Peyer's patch (tissue), 4 donors: ENCODE results near the gene COBL. TPM values are rescaled to one million over a fixed set of nuclear protein-coding genes. Genes with fewer than 3 reads are reported as not detected.

Experiments
- DNase-seq, 3 donors: peaks; one replicate each; pipeline ENCODE4 v3.0.0-alpha.2; 2017 to 2019
- H3K27ac ChIP-seq, 4 donors: fragments of 200-600 bp; sonication (generic); one replicate each; pipeline ENCODE4 v1.5.1; 2016 to 2019
- H3K27me3 ChIP-seq, 2 donors: fragments of 200-600 bp; sonication (generic); one replicate each; pipeline ENCODE4 v1.5.1; 2019
- H3K36me3 ChIP-seq, 3 donors: fragments of 200-600 bp; sonication (generic); one replicate each; pipeline ENCODE4 v1.5.1; 2016 to 2019
- H3K4me1 ChIP-seq, 4 donors: fragments of 200-600 bp; sonication (generic); one replicate each; pipeline ENCODE4 v1.5.1; 2016 to 2019
- H3K4me3 ChIP-seq, 4 donors: fragments of 200-600 bp; sonication (generic); 1 replicate in 3 of 4; 2 replicates in 1 of 4; pipeline ENCODE4 v1.5.1; 2016 to 2019; ENCODE audit warnings: mild to moderate bottlenecking in 1 of 4
- H3K9me3 ChIP-seq, 4 donors: fragments of 200-600 bp; sonication (generic); one replicate each; pipeline ENCODE4 v1.5.1; 2016 to 2019; ENCODE audit warnings: mild to moderate bottlenecking in 1 of 4
- POLR2A ChIP-seq, 2 donors: fragments of 450-650 bp; IDR thresholded peaks; one replicate each; pipeline ENCODE4 v1.5.1; 2017; ENCODE audit warnings: antibody characterized with exemption in 2 of 2, mild to moderate bottlenecking in 2 of 2, moderate library complexity in 2 of 2
- total RNA-seq, 4 donors: library from RNA; depleted of rRNA; stranded (reverse); fragments of >200 nt; gene quantifications; one replicate each; pipeline ENCODE4 v1.1.0, GENCODE V29; 2016
- TF ChIP-seq, protein P1 (sequence below), 6 experiments: fragments of 450-650 bp in 4 of 6; fragments of 200-600 bp in 2 of 6; sonication (generic) in 1 of 6; IDR thresholded peaks; one replicate each; pipeline ENCODE4 v1.5.1; 2017 to 2019; ENCODE audit warnings: antibody characterized with exemption in 6 of 6, mild to moderate bottlenecking in 3 of 6, moderate library complexity in 1 of 6

The COBL gene
- total RNA-seq, 4 donors from 2014 or later, result 25.6 to 129 (median 116) TPM

DNA sequence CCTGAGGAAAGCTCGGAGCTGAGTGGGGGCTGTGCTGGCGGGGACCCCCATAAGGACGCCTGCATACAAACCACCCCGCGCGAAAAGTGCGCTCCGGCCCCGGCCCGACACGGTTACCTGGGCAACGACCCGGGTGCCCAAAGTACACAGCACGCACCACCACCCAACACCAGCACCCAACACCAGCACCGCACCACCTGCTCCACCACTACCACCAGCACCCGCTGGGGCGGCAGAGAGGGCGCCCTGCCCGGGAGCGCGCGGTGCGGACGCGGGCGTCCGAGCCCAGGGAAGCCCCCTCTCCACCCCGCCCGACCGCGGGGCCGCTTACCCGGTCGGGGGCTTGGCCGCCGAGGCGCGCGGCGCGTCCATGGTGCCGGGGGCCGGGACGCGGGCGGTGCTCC is 345 bp downstream of the COBL start:
- Histone ChIP-seq H3K27ac (peak overlapping the region in 3 of 4 donors; percentile 85 to 98 (median 89)), H3K4me1 (peaks cover 0 to 6% (median 0%) of the 10 kb centered on the region in 4 donors), H3K9me3 (no peaks in the 10 kb centered on the region), H3K4me3 (peak overlapping the region; percentile 27 to 85 (median 50)), H3K36me3 (no peaks in the 10 kb centered on the region), H3K27me3 (no peaks in the 10 kb centered on the region)
- TF ChIP-seq, protein P1, sequence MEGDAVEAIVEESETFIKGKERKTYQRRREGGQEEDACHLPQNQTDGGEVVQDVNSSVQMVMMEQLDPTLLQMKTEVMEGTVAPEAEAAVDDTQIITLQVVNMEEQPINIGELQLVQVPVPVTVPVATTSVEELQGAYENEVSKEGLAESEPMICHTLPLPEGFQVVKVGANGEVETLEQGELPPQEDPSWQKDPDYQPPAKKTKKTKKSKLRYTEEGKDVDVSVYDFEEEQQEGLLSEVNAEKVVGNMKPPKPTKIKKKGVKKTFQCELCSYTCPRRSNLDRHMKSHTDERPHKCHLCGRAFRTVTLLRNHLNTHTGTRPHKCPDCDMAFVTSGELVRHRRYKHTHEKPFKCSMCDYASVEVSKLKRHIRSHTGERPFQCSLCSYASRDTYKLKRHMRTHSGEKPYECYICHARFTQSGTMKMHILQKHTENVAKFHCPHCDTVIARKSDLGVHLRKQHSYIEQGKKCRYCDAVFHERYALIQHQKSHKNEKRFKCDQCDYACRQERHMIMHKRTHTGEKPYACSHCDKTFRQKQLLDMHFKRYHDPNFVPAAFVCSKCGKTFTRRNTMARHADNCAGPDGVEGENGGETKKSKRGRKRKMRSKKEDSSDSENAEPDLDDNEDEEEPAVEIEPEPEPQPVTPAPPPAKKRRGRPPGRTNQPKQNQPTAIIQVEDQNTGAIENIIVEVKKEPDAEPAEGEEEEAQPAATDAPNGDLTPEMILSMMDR (IDR thresholded peaks at IDR 0.05), result peak in 3 of 6 experiments; percentile 58 to 62 (median 61)
- peak in 1 of 2 donors; percentile 22 for TF ChIP-seq POLR2A (IDR thresholded peaks at IDR 0.05)
- peak in 2 of 3 donors; percentile 58 to 79 for DNase-seq

DNA sequence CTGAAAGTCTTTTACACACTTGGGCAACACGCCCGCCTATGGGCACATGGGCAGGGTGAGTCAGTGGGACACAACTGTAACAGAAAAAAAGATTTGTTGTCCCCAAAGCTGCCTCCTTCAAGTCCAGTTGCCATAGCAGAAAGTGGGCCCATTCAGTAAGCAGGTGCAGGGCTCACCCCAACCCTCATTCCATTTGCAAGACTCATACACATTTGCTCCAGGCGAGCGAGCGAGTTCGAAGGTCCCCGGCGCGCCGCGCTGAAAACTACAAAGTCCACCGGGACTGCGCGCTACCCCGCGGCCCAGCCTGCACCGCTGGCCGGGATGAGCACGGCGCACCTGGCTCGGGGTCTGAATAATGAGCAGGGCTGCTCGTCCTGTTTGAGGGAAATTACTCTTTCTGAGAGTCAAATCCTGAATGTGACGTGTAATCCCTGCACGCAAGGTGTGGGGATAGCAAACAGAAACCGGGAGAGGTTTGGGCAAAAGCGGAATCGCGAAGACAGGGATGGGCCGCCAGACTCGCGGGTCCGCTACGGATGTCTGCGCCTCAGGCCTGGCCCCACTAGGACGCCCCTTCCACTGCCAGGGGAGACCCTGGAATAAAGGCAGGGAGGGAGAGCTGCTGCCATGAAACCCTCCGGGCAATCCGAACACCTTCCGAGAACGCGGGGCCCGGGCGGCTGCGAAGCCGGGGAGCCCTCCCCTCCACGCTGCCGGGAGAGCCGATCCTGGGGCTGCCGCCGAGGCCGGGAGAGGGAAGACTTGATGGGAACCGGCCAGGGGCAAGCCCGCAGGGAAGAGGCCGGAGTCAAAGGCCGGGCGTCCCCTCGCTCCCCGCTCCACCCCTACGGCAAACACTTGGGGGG is 982 bp downstream of the COBL start:
- no peaks in the 10 kb centered on the region for H3K36me3 ChIP-seq
- TF ChIP-seq, protein P1 (IDR thresholded peaks at IDR 0.05), result no peak
- peak; percentile 82 to 85 for TF ChIP-seq POLR2A (IDR thresholded peaks at IDR 0.05)

DNA sequence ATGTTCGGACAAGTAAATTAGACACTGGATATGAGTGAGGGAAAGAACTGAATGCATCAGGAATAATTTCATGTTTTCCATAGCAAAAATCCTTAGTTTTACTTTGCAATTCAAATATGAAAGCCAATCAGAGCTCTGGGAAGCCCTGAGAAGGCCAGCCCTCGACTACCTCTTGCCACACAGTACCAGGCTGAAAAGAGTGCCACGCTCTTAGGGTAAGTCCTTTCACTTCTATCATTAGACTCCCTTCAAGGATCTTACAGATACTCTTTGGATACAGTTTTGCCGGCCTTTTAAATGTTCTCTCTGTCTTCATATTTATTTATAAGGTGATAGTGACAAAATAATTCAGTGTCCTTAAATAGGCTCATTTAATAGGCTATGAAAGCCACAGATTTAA is 1.9 kb downstream of the COBL start:
- H3K4me1 ChIP-seq, result peaks cover 0 to 10% (median 0%) of the 10 kb centered on the region in 4 donors
- no peak for DNase-seq
- TF ChIP-seq POLR2A (IDR thresholded peaks at IDR 0.05), result no peak
- TF ChIP-seq, protein P1 (IDR thresholded peaks at IDR 0.05), result no peak

More for the DNA sequence above, 982 bp downstream of the COBL start:
- DNase-seq, result peak in 2 of 3 donors; percentile 85 to 92
- H3K9me3 ChIP-seq, result no peaks in the 10 kb centered on the region
- peak overlapping the region in 3 of 4 donors; percentile 85 to 98 (median 89) for H3K27ac ChIP-seq
- H3K4me1 ChIP-seq, result peaks cover 0 to 6% (median 0%) of the 10 kb centered on the region in 4 donors
- peak overlapping the region; percentile 27 to 85 (median 50) for H3K4me3 ChIP-seq
- H3K27me3 ChIP-seq, result no peaks in the 10 kb centered on the region

GRCh38 chr7:51313738-51314425 is 2.7 kb downstream of the COBL start:
- Histone ChIP-seq H3K4me3 (no peak overlapping the region), H3K4me1 (peaks cover 0 to 10% (median 0%) of the 10 kb centered on the region in 4 donors), H3K27ac (peak overlapping the region in 2 of 4 donors; percentile 2 to 22), H3K27me3 (no peaks in the 10 kb centered on the region), H3K36me3 (peaks cover 0 to 4% (median 0%) of the 10 kb centered on the region in 3 donors), H3K9me3 (no peaks in the 10 kb centered on the region)
- no peak for DNase-seq
- TF ChIP-seq, protein P1 (IDR thresholded peaks at IDR 0.05), result no peak
- no peak for TF ChIP-seq POLR2A (IDR thresholded peaks at IDR 0.05)

More for the DNA sequence above, 1.9 kb downstream of the COBL start:
- H3K27ac ChIP-seq, result peak overlapping the region in 2 of 4 donors; percentile 85 to 89
- H3K36me3 ChIP-seq, result peaks cover 0 to 4% (median 0%) of the 10 kb centered on the region in 3 donors
- H3K9me3 ChIP-seq, result no peaks in the 10 kb centered on the region
- peak overlapping the region in 2 of 4 donors; percentile 68 to 85 for H3K4me3 ChIP-seq
- no peaks in the 10 kb centered on the region for H3K27me3 ChIP-seq

- Histone ChIP-seq H3K27me3 (no peaks in the 10 kb centered on the region), H3K36me3 (peaks cover 0 to 4% (median 0%) of the 10 kb centered on the region in 3 donors), H3K9me3 (no peaks in the 10 kb centered on the region), H3K27ac (no peak overlapping the region), H3K4me1 (peaks cover 0 to 5% (median 0%) of the 10 kb centered on the region in 4 donors), H3K4me3 (no peak overlapping the region)
- TF ChIP-seq POLR2A (IDR thresholded peaks at IDR 0.05), result no peak
- TF ChIP-seq, protein P1 (IDR thresholded peaks at IDR 0.05), result no peak
- no peak for DNase-seq
These were observed 3.5 kb downstream of the COBL start for GRCh38 chr7:51312951-51313737.
